A549 (cell line): ENCODE data around the gene NOS1. TPM values are rescaled to one million over a fixed set of nuclear protein-coding genes. Genes with fewer than 3 reads are reported as not detected.

Source experiments
- ATAC-seq, 2 experiments: fragments of 200-7000 bp in 1 of 2; fragments of >200 bp in 1 of 2; cut with Nextera tagmentation in 1 of 2; cut with Tn5 transposase in 1 of 2; 3 replicates each; pipeline versions ENCODE4 v1.8.0 to v1.9.1; 2018 to 2020; ENCODE audit warnings: mild to moderate bottlenecking in 1 of 2, moderate library complexity in 1 of 2
- CTCF ChIA-PET: fragments of 300-600 bp; sonication (Branson Sonifier 250); formaldehyde crosslinking; extraction: SDS; loops from one replicate; lab custom pipeline; 2021; ENCODE audit warnings: antibody characterized with exemption, inconsistent platforms; lab: Yijun Ruan, JAX
- POLR2A ChIA-PET: fragments of 350-600 bp; formaldehyde crosslinking; extraction: SDS; loops from one replicate; lab custom pipeline; 2021; ENCODE audit warnings: antibody characterized with exemption, inconsistent platforms; lab: Yijun Ruan, JAX
- DNase-seq, 2 experiments: peaks; one replicate each; pipeline versions ENCODE4 v3.0.0 to v3.0.0-alpha.2; 2011 to 2016; ENCODE audit warnings: low read depth in 1 of 2, low spot score in 1 of 2
- FAIRE-seq: peaks from 2 replicates; lab custom pipeline; 2011; peaks lifted over from hg19 to GRCh38; lab: Jason Lieb, UNC
- H3K27ac ChIP-seq, 2 experiments: fragments of >200 bp; sonication (Bioruptor Twin); formaldehyde crosslinking; 3 replicates each; pipeline ENCODE4 v1.5.1; 2016 to 2017
- H3K4me1 ChIP-seq: fragments of >200 bp; sonication (Bioruptor Twin); formaldehyde crosslinking; 3 replicates; pipeline ENCODE4 v1.6.1; 2016
- H3K4me2 ChIP-seq: fragments of >200 bp; sonication (Bioruptor Twin); formaldehyde crosslinking; 3 replicates; pipeline ENCODE4 v1.6.1; 2016
- H3K4me3 ChIP-seq: fragments of >200 bp; sonication (Bioruptor Twin); formaldehyde crosslinking; 3 replicates; pipeline ENCODE4 v1.5.1; 2016
- H3K9me3 ChIP-seq: fragments of >200 bp; sonication (Bioruptor Twin); formaldehyde crosslinking; 3 replicates; pipeline ENCODE4 v1.6.1; 2016
- CBX8 ChIP-seq: fragments of 200-600 bp; sonication (generic); IDR thresholded peaks from 2 replicates; pipeline ENCODE4 v1.6.1; 2016
- CHD2 ChIP-seq: fragments of 150-350 bp; IDR thresholded peaks from 2 replicates; pipeline ENCODE4 v1.6.1; 2014; ENCODE audit warnings: low read length; ENCODE audit not compliant: partially characterized antibody
- EP300 ChIP-seq, 2 experiments: fragments of >200 bp; sonication (Bioruptor Twin); formaldehyde crosslinking; IDR thresholded peaks; 2 replicates in 1 of 2; 3 replicates in 1 of 2; pipeline ENCODE4 v1.6.1; 2016 to 2017
- FOSB ChIP-seq: fragments of 250-450 bp; sonication (Bioruptor Pico); IDR thresholded peaks from 2 replicates; pipeline ENCODE4 v1.5.0; 2020; ENCODE audit warnings: mild to moderate bottlenecking, moderate library complexity
- GATA3 ChIP-seq: IDR thresholded peaks from 2 replicates; pipeline ENCODE4 v1.6.1; 2012; ENCODE audit warnings: borderline replicate concordance
- HDAC2 ChIP-seq: fragments of 200-600 bp; sonication (generic); IDR thresholded peaks from 2 replicates; pipeline ENCODE4 v1.6.1; 2016
- MAFK ChIP-seq: fragments of 450-650 bp; IDR thresholded peaks from 2 replicates; pipeline ENCODE4 v1.6.1; 2014; ENCODE audit not compliant: partially characterized antibody
- NFE2L2 ChIP-seq: fragments of 150-350 bp; conservative IDR thresholded peaks from 2 replicates; pipeline ENCODE4 v1.6.1; 2014; ENCODE audit warnings: low read length
- PHF8 ChIP-seq: fragments of 200-600 bp; sonication (generic); IDR thresholded peaks from 2 replicates; pipeline ENCODE4 v1.6.1; 2016; ENCODE audit warnings: low read depth, mild to moderate bottlenecking, antibody characterized with exemption, moderate library complexity, borderline replicate concordance
- RARB ChIP-seq: fragments of 250-450 bp; sonication (Bioruptor Pico); IDR thresholded peaks from 2 replicates; pipeline ENCODE4 v1.8.0; 2021; ENCODE audit warnings: mild to moderate bottlenecking, moderate library complexity
- SMC3 ChIP-seq: fragments of >200 bp; sonication (Bioruptor Twin); formaldehyde crosslinking; IDR thresholded peaks from 3 replicates; pipeline ENCODE4 v1.6.1; 2018; ENCODE audit warnings: inconsistent platforms
- TP53 ChIP-seq: fragments of 250-450 bp; sonication (Bioruptor Pico); IDR thresholded peaks from 2 replicates; pipeline ENCODE4 v1.5.0; 2021; ENCODE audit warnings: mild to moderate bottlenecking, moderate library complexity
- ZFP36 ChIP-seq: fragments of 450-650 bp; IDR thresholded peaks from 2 replicates; pipeline ENCODE4 v1.6.1; 2014; ENCODE audit warnings: borderline replicate concordance; ENCODE audit not compliant: partially characterized antibody
- WGBS: methylation state at CpG from one replicate; pipeline ENCODE4 v1.1.6; 2017; ENCODE audit errors: missing lambda C conversion rate; 5-methylcytosine and 5-hydroxymethylcytosine counted together
- polyA plus RNA-seq, 4 experiments: library from polyadenylated mRNA; depleted of rRNA in 3 of 4; stranded (reverse); fragments of >200 nt; fragmentation: RNase III in 1 of 4; extraction: RNeasy Plus Mini Kit Qiagen cat#74134 plus additional on column Dnase treatment in 1 of 4; gene quantifications; 2 replicates in 3 of 4; 3 replicates in 1 of 4; pipeline ENCODE4 v1.2.3, GENCODE V29; 2011 to 2017
- TF ChIP-seq, protein P1 (sequence below): fragments of >200 bp; sonication (Bioruptor Twin); formaldehyde crosslinking; IDR thresholded peaks from 2 replicates; pipeline ENCODE4 v1.6.1; 2016
- TF ChIP-seq, protein P2 (sequence below): fragments of >200 bp; sonication (Bioruptor Twin); formaldehyde crosslinking; IDR thresholded peaks from 3 replicates; pipeline ENCODE4 v1.6.1; 2016
- TF ChIP-seq, protein P3 (sequence below): IDR thresholded peaks from 2 replicates; pipeline ENCODE4 v1.6.1; 2012
- TF ChIP-seq, protein P4 (sequence below): fragments of 200-600 bp; sonication (generic); IDR thresholded peaks from 2 replicates; pipeline ENCODE4 v1.6.1; 2016; ENCODE audit warnings: antibody characterized with exemption, mild to moderate bottlenecking, moderate library complexity
- TF ChIP-seq, protein P5 (sequence below): fragments of 150-350 bp; IDR thresholded peaks from 2 replicates; pipeline ENCODE4 v1.6.1; 2014; ENCODE audit warnings: low read depth, mild to moderate bottlenecking, low read length

The NOS1 gene
- polyA plus RNA-seq, 2 of the 4 experiments (the other 2 are of a cell fraction), result 0.10 to 0.39 TPM

DNA sequence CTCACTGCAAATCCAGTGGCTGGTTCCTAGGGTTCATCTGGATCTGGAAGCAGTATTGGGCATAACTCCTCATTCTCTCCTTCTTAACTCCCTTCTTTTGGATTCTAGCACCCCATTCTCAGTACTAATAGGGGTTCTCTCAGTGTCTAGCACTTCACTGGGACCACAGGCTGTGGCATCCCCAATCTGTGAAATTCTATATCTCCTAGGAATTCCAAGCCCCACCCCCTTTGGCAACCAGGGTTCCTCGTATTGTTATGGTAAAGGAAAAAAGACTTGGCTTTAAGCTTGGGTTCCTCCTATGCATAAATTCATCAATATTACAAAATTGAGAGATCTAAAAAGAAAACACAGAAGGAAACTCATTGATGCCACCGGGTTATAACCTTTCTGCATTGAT is 126.2 kb downstream of the NOS1 start:
- Histone ChIP-seq H3K4me1 (no peaks in the 10 kb centered on the region), H3K27ac (no peak overlapping the region), H3K4me3 (no peak overlapping the region)
- CTCF ChIA-PET, result interaction anchor here (1.1 to 6.1 kb wide), 18 partner anchors 8 to 622 kb away, joined by 3 to 58 read pairs (median 13); no protein-coding TSS in a partner anchor
- ATAC-seq, result no peak
- TF ChIP-seq, protein P1, sequence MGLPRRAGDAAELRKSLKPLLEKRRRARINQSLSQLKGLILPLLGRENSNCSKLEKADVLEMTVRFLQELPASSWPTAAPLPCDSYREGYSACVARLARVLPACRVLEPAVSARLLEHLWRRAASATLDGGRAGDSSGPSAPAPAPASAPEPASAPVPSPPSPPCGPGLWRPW, result no peak
- no peak for TF ChIP-seq SMC3
- TF ChIP-seq, all 56 proteins: peak for 0
- DNase-seq (no peak), FAIRE-seq (no peak)
- WGBS, result 37% methylated on average over 2 of the region's 2 CpGs
- no peaks in the 10 kb centered on the region for H3K9me3 ChIP-seq
- POLR2A ChIA-PET, result no interaction called here
- H3K4me2 ChIP-seq, result no peak overlapping the region

DNA sequence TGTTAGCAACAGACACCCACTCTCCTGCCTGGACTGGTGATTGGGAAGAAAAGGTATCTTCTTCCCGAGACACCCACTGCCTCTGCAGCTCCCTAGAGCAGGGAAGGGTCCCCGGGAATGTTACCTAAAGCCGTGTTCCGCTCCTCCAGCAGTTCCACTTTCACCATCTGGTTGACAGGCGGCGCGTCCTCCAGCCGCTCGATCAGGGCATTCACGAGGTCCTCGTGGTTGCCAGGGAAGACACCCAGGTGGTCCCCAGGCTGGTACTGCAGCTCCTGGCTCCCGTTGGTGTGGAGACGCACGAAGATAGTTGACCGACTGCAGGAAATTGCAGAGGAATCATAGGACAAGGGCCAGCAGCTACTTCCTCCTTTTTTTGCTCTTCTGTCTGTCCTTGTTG is 127.0 kb downstream of the NOS1 start:
- POLR2A ChIA-PET, result no interaction called here
- ATAC-seq, result no peak
- no peak for FAIRE-seq
- Histone ChIP-seq H3K9me3 (no peaks in the 10 kb centered on the region), H3K4me2 (no peak overlapping the region), H3K4me3 (no peak overlapping the region), H3K27ac (no peak overlapping the region)
- 72% methylated on average over 15 of the region's 15 CpGs for WGBS
- DNase-seq, result no peak
- CTCF ChIA-PET, result interaction anchor here (0.7 to 6.1 kb wide), 13 partner anchors 8 to 623 kb away, joined by 3 to 58 read pairs (median 10); no protein-coding TSS in a partner anchor
- TF ChIP-seq EP300 (IDR thresholded peaks at IDR 0.05), result no peak
- no peak for TF ChIP-seq CBX8
- TF ChIP-seq MAFK, result no peak
- TF ChIP-seq GATA3, result no peak
- TF ChIP-seq, protein P2, sequence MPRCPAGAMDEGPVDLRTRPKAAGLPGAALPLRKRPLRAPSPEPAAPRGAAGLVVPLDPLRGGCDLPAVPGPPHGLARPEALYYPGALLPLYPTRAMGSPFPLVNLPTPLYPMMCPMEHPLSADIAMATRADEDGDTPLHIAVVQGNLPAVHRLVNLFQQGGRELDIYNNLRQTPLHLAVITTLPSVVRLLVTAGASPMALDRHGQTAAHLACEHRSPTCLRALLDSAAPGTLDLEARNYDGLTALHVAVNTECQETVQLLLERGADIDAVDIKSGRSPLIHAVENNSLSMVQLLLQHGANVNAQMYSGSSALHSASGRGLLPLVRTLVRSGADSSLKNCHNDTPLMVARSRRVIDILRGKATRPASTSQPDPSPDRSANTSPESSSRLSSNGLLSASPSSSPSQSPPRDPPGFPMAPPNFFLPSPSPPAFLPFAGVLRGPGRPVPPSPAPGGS, result no peak
- no peak for TF ChIP-seq FOSB (CRISPR knock-in tag)
- TF ChIP-seq, protein P3, sequence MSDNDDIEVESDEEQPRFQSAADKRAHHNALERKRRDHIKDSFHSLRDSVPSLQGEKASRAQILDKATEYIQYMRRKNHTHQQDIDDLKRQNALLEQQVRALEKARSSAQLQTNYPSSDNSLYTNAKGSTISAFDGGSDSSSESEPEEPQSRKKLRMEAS, result no peak
- TF ChIP-seq, protein P4, sequence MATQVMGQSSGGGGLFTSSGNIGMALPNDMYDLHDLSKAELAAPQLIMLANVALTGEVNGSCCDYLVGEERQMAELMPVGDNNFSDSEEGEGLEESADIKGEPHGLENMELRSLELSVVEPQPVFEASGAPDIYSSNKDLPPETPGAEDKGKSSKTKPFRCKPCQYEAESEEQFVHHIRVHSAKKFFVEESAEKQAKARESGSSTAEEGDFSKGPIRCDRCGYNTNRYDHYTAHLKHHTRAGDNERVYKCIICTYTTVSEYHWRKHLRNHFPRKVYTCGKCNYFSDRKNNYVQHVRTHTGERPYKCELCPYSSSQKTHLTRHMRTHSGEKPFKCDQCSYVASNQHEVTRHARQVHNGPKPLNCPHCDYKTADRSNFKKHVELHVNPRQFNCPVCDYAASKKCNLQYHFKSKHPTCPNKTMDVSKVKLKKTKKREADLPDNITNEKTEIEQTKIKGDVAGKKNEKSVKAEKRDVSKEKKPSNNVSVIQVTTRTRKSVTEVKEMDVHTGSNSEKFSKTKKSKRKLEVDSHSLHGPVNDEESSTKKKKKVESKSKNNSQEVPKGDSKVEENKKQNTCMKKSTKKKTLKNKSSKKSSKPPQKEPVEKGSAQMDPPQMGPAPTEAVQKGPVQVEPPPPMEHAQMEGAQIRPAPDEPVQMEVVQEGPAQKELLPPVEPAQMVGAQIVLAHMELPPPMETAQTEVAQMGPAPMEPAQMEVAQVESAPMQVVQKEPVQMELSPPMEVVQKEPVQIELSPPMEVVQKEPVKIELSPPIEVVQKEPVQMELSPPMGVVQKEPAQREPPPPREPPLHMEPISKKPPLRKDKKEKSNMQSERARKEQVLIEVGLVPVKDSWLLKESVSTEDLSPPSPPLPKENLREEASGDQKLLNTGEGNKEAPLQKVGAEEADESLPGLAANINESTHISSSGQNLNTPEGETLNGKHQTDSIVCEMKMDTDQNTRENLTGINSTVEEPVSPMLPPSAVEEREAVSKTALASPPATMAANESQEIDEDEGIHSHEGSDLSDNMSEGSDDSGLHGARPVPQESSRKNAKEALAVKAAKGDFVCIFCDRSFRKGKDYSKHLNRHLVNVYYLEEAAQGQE, result no peak
- TF ChIP-seq HDAC2, result no peak
- TF ChIP-seq RARB, result no peak
- TF ChIP-seq TP53 (CRISPR knock-in tag), result no peak
- TF ChIP-seq PHF8, result no peak
- TF ChIP-seq NFE2L2, result no peak
- no peak for TF ChIP-seq ZFP36
- no peak for TF ChIP-seq CHD2
- TF ChIP-seq, protein P5, sequence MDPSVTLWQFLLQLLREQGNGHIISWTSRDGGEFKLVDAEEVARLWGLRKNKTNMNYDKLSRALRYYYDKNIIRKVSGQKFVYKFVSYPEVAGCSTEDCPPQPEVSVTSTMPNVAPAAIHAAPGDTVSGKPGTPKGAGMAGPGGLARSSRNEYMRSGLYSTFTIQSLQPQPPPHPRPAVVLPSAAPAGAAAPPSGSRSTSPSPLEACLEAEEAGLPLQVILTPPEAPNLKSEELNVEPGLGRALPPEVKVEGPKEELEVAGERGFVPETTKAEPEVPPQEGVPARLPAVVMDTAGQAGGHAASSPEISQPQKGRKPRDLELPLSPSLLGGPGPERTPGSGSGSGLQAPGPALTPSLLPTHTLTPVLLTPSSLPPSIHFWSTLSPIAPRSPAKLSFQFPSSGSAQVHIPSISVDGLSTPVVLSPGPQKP, result no peak
- TF ChIP-seq, all 56 proteins: peak for 0
- no peaks in the 10 kb centered on the region for H3K4me1 ChIP-seq
